Esophagus squamous epithelium (tissue), 4 donors: ENCODE measurements around the gene CDHR3.

Source experiments
- CTCF ChIP-seq, 6 experiments: fragments of 450-650 bp in 4 of 6; fragments of 200-600 bp in 2 of 6; sonication (generic) in 2 of 6; IDR thresholded peaks; one replicate each; pipeline ENCODE4 v1.5.1; 2016 to 2019; ENCODE audit warnings: antibody characterized with exemption in 6 of 6, mild to moderate bottlenecking in 4 of 6, moderate library complexity in 4 of 6
- POLR2A ChIP-seq, 4 donors: fragments of 450-650 bp; IDR thresholded peaks; one replicate each; pipeline ENCODE4 v1.6.1; 2017; ENCODE audit warnings: antibody characterized with exemption in 4 of 4, mild to moderate bottlenecking in 4 of 4, moderate library complexity in 3 of 4

GRCh38 chr7:106069471-106070200 is 106.6 kb downstream of the CDHR3 start:
- TF ChIP-seq CTCF (IDR thresholded peaks at IDR 0.05) (no peak), POLR2A (IDR thresholded peaks at IDR 0.05) (no peak)
